SK-N-SH treated with all-trans-retinoic acid at 6 μM for 48 hours (cell line): Measurements from ENCODE around the gene ANKRD60.
A peak's percentile ranks its signal among the peaks of the same experiment; 100 is the strongest.

Experiments
- ATAC-seq: fragments of 200-7000 bp; cut with Tn5 transposase; 3 replicates; pipeline ENCODE4 v1.9.1; 2020; ENCODE audit warnings: mild to moderate bottlenecking, moderate library complexity
- ARNTL ChIP-seq: fragments of 450-650 bp; formaldehyde crosslinking; IDR thresholded peaks from 2 replicates; pipeline ENCODE4 v1.5.0; 2020; ENCODE audit warnings: low read depth, mild to moderate bottlenecking, moderate library complexity, borderline replicate concordance
- CREB5 ChIP-seq: fragments of 250-450 bp; sonication (Bioruptor Pico); IDR thresholded peaks from 2 replicates; pipeline ENCODE4 v1.5.1; 2020; ENCODE audit warnings: low read depth, mild to moderate bottlenecking, moderate library complexity
- CSDC2 ChIP-seq: fragments of 250-450 bp; sonication (Bioruptor Pico); IDR thresholded peaks from 2 replicates; pipeline ENCODE4 v1.5.0; 2020; ENCODE audit warnings: mild to moderate bottlenecking, moderate library complexity
- CSRNP3 ChIP-seq: fragments of 250-450 bp; sonication (Bioruptor Pico); IDR thresholded peaks from 2 replicates; pipeline ENCODE4 v1.5.1; 2021; ENCODE audit warnings: mild to moderate bottlenecking, moderate library complexity
- GLIS3 ChIP-seq: fragments of 250-450 bp; sonication (Bioruptor Pico); IDR thresholded peaks from 2 replicates; pipeline ENCODE4 v1.5.0; 2020; ENCODE audit warnings: mild to moderate bottlenecking, moderate library complexity
- ISL1 ChIP-seq: fragments of 250-450 bp; sonication (Bioruptor Pico); IDR thresholded peaks from 2 replicates; pipeline ENCODE4 v2.1.2; 2022; ENCODE audit warnings: mild to moderate bottlenecking, moderate library complexity
- OSR1 ChIP-seq: fragments of 250-450 bp; sonication (Bioruptor Pico); IDR thresholded peaks from 2 replicates; pipeline ENCODE4 v1.8.0; 2022; ENCODE audit warnings: moderate library complexity, mild to moderate bottlenecking, inconsistent platforms
- PATZ1 ChIP-seq: fragments of 250-450 bp; sonication (Bioruptor Pico); IDR thresholded peaks from 2 replicates; pipeline ENCODE4 v1.8.0; 2020; ENCODE audit warnings: mild to moderate bottlenecking, moderate library complexity, borderline replicate concordance
- POU6F1 ChIP-seq: fragments of 250-450 bp; sonication (Bioruptor Pico); IDR thresholded peaks from 2 replicates; pipeline ENCODE4 v1.8.0; 2021; ENCODE audit warnings: low read depth, mild to moderate bottlenecking, moderate library complexity, borderline replicate concordance
- PPARA ChIP-seq: fragments of 250-450 bp; sonication (Bioruptor Pico); IDR thresholded peaks from 2 replicates; pipeline ENCODE4 v1.5.0; 2020; ENCODE audit warnings: mild to moderate bottlenecking, borderline replicate concordance
- RARB ChIP-seq: fragments of 250-450 bp; sonication (Bioruptor Pico); IDR thresholded peaks from 2 replicates; pipeline ENCODE4 v1.8.0; 2021; ENCODE audit warnings: mild to moderate bottlenecking, moderate library complexity
- SNAI2 ChIP-seq: fragments of 250-450 bp; sonication (Bioruptor Pico); IDR thresholded peaks from 2 replicates; pipeline ENCODE4 v1.5.0; 2020; ENCODE audit warnings: mild to moderate bottlenecking, moderate library complexity
- TCF4 ChIP-seq: fragments of 250-450 bp; sonication (Bioruptor Pico); IDR thresholded peaks from 2 replicates; pipeline ENCODE4 v1.8.0; 2021; ENCODE audit warnings: mild to moderate bottlenecking, moderate library complexity, borderline replicate concordance
- TSHZ2 ChIP-seq: fragments of 250-450 bp; sonication (Bioruptor Pico); IDR thresholded peaks from 2 replicates; pipeline ENCODE4 v1.5.0; 2020; ENCODE audit warnings: mild to moderate bottlenecking, moderate library complexity
- ZC3H10 ChIP-seq: fragments of 250-450 bp; sonication (Bioruptor Pico); IDR thresholded peaks from 2 replicates; pipeline ENCODE4 v1.5.1; 2021; ENCODE audit warnings: mild to moderate bottlenecking, moderate library complexity
- ZFP3 ChIP-seq: fragments of 250-450 bp; sonication (Bioruptor Pico); IDR thresholded peaks from 2 replicates; pipeline ENCODE4 v1.5.0; 2020; ENCODE audit warnings: mild to moderate bottlenecking, moderate library complexity
- ZFP30 ChIP-seq: fragments of 450-650 bp; formaldehyde crosslinking; IDR thresholded peaks from 2 replicates; pipeline ENCODE4 v1.5.0; 2022; ENCODE audit warnings: mild to moderate bottlenecking, moderate library complexity
- ZNF70 ChIP-seq: fragments of 450-650 bp; formaldehyde crosslinking; IDR thresholded peaks from 2 replicates; pipeline ENCODE4 v1.5.0; 2020; ENCODE audit warnings: mild to moderate bottlenecking, moderate library complexity
- ZNF8 ChIP-seq: fragments of 450-650 bp; formaldehyde crosslinking; IDR thresholded peaks from 2 replicates; pipeline ENCODE4 v1.5.0; 2020; ENCODE audit warnings: mild to moderate bottlenecking, moderate library complexity

The ANKRD60 gene

GRCh38 chr20:58243653-58244410 lies 15.4 kb upstream of the ANKRD60 start:
- ATAC-seq: peak; percentile 33
- TF ChIP-seq OSR1 (CRISPR knock-in tag) (no peak), CSRNP3 (no peak), ARNTL (no peak), ISL1 (CRISPR knock-in tag) (peak; percentile 65), CREB5 (CRISPR knock-in tag) (no peak)
- TF ChIP-seq, all 23 proteins: peak for 1

GRCh38 chr20:58242824-58243223 lies 14.4 kb upstream of the ANKRD60 start:
- TF ChIP-seq ZNF70 (CRISPR knock-in tag): no peak
- TF ChIP-seq GLIS3 (CRISPR knock-in tag): no peak
- TF ChIP-seq TCF4 (CRISPR knock-in tag): no peak
- TF ChIP-seq ZFP30 (CRISPR knock-in tag): no peak
- TF ChIP-seq PPARA: no peak
- TF ChIP-seq CSDC2 (CRISPR knock-in tag): no peak
- no peak for TF ChIP-seq SNAI2
- no peak for TF ChIP-seq RARB (CRISPR knock-in tag)
- no peak for TF ChIP-seq CSRNP3
- no peak for TF ChIP-seq OSR1 (CRISPR knock-in tag)
- TF ChIP-seq POU6F1 (CRISPR knock-in tag): no peak
- TF ChIP-seq ZC3H10 (CRISPR knock-in tag): no peak
- no peak for TF ChIP-seq ZFP3
- TF ChIP-seq TSHZ2 (CRISPR knock-in tag): no peak
- TF ChIP-seq ZNF8 (CRISPR knock-in tag): no peak
- TF ChIP-seq ISL1 (CRISPR knock-in tag): no peak
- no peak for TF ChIP-seq ARNTL
- TF ChIP-seq PATZ1 (CRISPR knock-in tag): no peak
- ATAC-seq: no peak
